ENCODE results near the gene SRXN1. TPM values are rescaled to one million over a fixed set of nuclear protein-coding genes. Genes with fewer than 3 reads are reported as not detected.

The SRXN1 gene
- polyA plus RNA-seq, 1 experiment = 50.9 TPM

DNA sequence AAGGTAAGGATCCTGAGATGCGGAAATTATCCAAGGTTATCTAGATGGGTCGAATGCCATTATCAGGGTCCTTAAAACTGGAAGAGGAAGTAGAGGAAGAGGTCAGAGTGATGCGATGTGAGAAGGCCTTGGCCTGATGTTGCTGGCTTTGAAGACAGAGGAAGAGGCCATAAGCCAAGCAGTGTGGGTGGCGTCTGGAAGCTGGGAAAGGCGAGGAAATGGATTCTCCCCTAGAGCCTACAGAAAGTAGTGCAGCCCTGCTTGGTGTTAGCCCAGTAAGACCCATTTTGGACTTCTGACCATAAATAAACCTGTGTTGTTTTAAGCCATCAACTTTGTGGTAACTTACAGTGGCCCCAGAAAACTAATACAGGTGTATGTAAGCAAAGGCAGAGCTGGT, 2.0 kb downstream of the SRXN1 start:
- TF ChIP-seq, protein P1, sequence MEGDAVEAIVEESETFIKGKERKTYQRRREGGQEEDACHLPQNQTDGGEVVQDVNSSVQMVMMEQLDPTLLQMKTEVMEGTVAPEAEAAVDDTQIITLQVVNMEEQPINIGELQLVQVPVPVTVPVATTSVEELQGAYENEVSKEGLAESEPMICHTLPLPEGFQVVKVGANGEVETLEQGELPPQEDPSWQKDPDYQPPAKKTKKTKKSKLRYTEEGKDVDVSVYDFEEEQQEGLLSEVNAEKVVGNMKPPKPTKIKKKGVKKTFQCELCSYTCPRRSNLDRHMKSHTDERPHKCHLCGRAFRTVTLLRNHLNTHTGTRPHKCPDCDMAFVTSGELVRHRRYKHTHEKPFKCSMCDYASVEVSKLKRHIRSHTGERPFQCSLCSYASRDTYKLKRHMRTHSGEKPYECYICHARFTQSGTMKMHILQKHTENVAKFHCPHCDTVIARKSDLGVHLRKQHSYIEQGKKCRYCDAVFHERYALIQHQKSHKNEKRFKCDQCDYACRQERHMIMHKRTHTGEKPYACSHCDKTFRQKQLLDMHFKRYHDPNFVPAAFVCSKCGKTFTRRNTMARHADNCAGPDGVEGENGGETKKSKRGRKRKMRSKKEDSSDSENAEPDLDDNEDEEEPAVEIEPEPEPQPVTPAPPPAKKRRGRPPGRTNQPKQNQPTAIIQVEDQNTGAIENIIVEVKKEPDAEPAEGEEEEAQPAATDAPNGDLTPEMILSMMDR (IDR thresholded peaks at IDR 0.05; ENCODE audit: insufficient read depth, low read depth, low read length) = no peak
- Histone ChIP-seq H3K27me3 (ENCODE audit: control insufficient read depth, insufficient read depth, low read length) (no peaks in the 10 kb centered on the region), H3K4me3 (ENCODE audit: low read depth, low read length) (no peak overlapping the region), H3K36me3 (ENCODE audit: control insufficient read depth, insufficient read depth, low read length) (peaks cover 26% of the 10 kb centered on the region)
- DNase-seq (ENCODE audit: low read depth) = no peak
- POLR2A ChIA-PET = no interaction called here
- CTCF ChIA-PET = interaction anchor here (2.3 kb wide), 1 partner anchor 16 kb away, joined by 17 read pairs; no protein-coding TSS in a partner anchor

DNA sequence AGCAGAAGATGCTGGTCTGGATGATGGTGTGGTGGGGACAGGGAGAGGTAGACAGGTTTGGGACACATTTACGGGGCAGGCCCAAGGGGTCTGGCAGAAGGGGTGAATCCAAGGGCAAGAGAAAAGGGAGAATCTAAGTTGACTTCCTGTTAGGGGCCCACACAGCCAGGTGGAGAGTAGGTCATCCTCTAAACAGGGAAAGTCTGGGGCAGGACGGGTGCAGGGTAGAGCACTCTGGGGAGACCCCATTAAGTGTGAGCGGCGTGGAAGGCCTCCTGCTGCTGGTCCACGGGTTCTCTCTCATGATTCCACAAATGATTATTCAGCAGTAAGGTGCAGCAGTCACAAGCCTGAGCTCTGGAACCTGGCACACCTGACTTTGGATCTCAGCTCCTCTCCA, 2.7 kb downstream of the SRXN1 start:
- ChIA-PET CTCF (no interaction called here), POLR2A (no interaction called here)
- Histone ChIP-seq H3K36me3 (ENCODE audit: control insufficient read depth, insufficient read depth, low read length) (peaks cover 26% of the 10 kb centered on the region), H3K4me3 (ENCODE audit: low read depth, low read length) (no peak overlapping the region), H3K27me3 (ENCODE audit: control insufficient read depth, insufficient read depth, low read length) (no peaks in the 10 kb centered on the region)
- no peak for DNase-seq (ENCODE audit: low read depth)
- TF ChIP-seq, protein P1 (IDR thresholded peaks at IDR 0.05; ENCODE audit: insufficient read depth, low read depth, low read length) = no peak

DNA sequence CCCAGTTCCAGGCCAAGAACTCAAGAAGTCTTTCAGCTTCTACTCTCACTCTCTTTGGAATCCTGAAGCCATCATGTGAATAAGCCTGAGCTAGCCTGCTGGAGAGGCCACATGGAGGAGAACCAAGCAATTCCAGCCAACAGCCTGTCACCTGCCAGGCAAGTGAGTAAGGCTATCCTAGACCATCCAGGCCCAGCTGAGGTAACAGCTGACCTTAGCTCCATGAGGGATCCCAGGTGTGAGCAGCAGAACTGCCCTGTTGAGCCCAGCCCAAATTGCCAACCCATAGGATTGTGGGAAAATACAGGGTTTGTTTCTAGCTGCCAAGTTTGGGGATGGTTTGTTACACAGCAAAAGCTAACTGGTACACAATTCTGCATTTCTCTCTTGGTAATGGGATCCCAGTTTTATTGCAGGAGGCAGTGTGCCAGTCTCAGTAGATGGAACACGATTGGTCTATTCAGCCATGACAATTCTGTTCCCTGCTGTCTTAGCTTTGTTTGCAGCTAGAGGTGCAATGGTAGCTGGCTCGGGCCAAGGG, 5.5 kb downstream of the SRXN1 start:
- TF ChIP-seq, protein P1 (IDR thresholded peaks at IDR 0.05; ENCODE audit: insufficient read depth, low read depth, low read length) = no peak
- Histone ChIP-seq H3K4me3 (ENCODE audit: low read depth, low read length) (no peak overlapping the region), H3K27me3 (ENCODE audit: control insufficient read depth, insufficient read depth, low read length) (no peaks in the 10 kb centered on the region), H3K36me3 (ENCODE audit: control insufficient read depth, insufficient read depth, low read length) (peaks cover 26% of the 10 kb centered on the region)
- ChIA-PET CTCF (interaction anchor here (1.1 to 7.1 kb wide), 4 partner anchors 19 to 293 kb away, joined by 3 to 68 read pairs (median 26); no protein-coding TSS in a partner anchor), POLR2A (no interaction called here)
- no peak for DNase-seq (ENCODE audit: low read depth)

DNA sequence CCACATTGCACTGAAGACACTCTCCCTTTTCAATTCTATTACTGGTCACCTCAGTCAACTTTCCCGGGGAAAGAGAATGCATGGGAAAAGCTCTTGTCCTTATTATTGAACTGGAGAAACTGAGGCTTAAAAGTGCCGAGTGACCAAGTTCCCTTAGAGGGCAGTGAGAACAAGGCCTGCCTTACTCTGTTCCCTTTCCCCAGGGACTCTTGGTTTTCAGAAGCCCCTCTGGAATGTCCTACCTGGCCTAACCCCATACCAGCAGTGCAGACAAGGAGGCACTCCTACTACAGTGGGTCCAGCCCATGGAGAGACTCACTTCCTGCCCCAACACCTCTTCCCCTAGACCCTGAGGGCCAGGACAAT, 6.1 kb downstream of the SRXN1 start:
- DNase-seq (ENCODE audit: low read depth) = no peak
- POLR2A ChIA-PET = no interaction called here
- CTCF ChIA-PET = interaction anchor here (1.1 to 7.1 kb wide), 6 partner anchors 20 to 292 kb away, joined by 3 to 68 read pairs (median 6); no protein-coding TSS in a partner anchor
- TF ChIP-seq, protein P1 (IDR thresholded peaks at IDR 0.05; ENCODE audit: insufficient read depth, low read depth, low read length) = no peak
- peaks cover 26% of the 10 kb centered on the region for H3K36me3 ChIP-seq (ENCODE audit: control insufficient read depth, insufficient read depth, low read length)
- no peaks in the 10 kb centered on the region for H3K27me3 ChIP-seq (ENCODE audit: control insufficient read depth, insufficient read depth, low read length)
- no peak overlapping the region for H3K4me3 ChIP-seq (ENCODE audit: low read depth, low read length)

DNA sequence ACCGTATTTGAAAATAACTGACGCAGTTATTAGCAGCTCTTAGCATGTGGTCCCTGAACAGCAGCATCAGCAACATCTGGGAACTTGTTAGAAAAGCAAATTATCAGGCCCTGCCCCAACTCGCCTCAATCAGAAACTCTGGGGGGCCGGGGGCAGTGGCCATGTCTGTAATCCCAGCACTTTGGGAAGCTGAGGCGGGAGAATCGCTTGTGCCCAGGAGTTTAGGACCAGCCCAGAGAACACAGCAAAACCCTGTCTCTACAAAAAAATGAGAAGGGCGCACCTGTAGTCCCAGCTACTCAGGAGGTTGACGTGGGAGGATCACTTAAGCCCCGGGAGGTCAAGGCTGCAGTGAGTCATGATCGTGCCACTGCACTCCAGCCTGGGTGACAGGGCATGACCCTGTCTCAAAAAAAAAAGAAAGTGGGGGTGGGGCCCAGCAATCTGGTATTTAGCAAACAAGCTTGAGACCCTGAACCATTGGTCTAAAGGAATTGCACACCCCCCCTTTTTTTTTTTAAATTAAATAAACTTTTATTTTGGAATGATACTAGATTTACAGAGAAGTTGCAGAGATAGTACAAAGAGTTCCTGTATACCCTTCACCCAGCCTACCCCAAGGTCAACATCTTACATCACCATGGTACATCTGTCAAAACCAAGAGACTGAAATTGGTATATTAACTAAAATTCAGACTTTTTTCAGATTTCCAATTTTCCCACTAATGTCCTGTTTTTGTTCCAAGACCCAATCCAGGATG, 6.7 kb downstream of the SRXN1 start:
- POLR2A ChIA-PET = no interaction called here
- TF ChIP-seq, protein P1 (IDR thresholded peaks at IDR 0.05; ENCODE audit: insufficient read depth, low read depth, low read length) = no peak
- Histone ChIP-seq H3K27me3 (ENCODE audit: control insufficient read depth, insufficient read depth, low read length) (no peaks in the 10 kb centered on the region), H3K4me3 (ENCODE audit: low read depth, low read length) (no peak overlapping the region), H3K36me3 (ENCODE audit: control insufficient read depth, insufficient read depth, low read length) (peaks cover 26% of the 10 kb centered on the region)
- no peak for DNase-seq (ENCODE audit: low read depth)
- CTCF ChIA-PET = interaction anchor here (0.6 to 7.1 kb wide), 32 partner anchors 9 to 293 kb away, joined by 3 to 68 read pairs (median 4); partner anchors contain the start of gene CSNK2A1
